Uterus (tissue), 4 donors: Measurements from ENCODE around the gene CAMK2A. TPM values are rescaled to one million over a fixed set of nuclear protein-coding genes. Genes with fewer than 3 reads are reported as not detected.

Experiments
- DNase-seq, 2 donors: peaks; one replicate each; pipeline ENCODE4 v3.0.0-alpha.2; 2019 to 2020
- H3K27ac ChIP-seq, 2 donors: fragments of 200-600 bp; sonication (generic); 1 replicate in 1 of 2; 2 replicates in 1 of 2; pipeline ENCODE4 v1.5.1; 2016 to 2018
- H3K27me3 ChIP-seq, 2 donors: fragments of 200-600 bp; sonication (generic); one replicate each; pipeline ENCODE4 v1.5.1; 2018 to 2019; ENCODE audit warnings: control low read depth in 1 of 2
- H3K36me3 ChIP-seq, 2 donors: fragments of 200-600 bp; sonication (generic); one replicate each; pipeline ENCODE4 v1.5.1; 2019; ENCODE audit warnings: control low read depth in 1 of 2
- H3K4me1 ChIP-seq, 2 donors: fragments of 200-600 bp; sonication (generic); one replicate each; pipeline ENCODE4 v1.5.1; 2018 to 2019; ENCODE audit warnings: control low read depth in 1 of 2
- H3K4me3 ChIP-seq, 2 donors: fragments of 200-600 bp; sonication (generic); 1 replicate in 1 of 2; 2 replicates in 1 of 2; pipeline ENCODE4 v1.5.1; 2018 to 2019; ENCODE audit warnings: mild to moderate bottlenecking in 1 of 2
- H3K9me3 ChIP-seq, 2 donors: fragments of 200-600 bp; sonication (generic); one replicate each; pipeline ENCODE4 v1.5.1; 2019; ENCODE audit warnings: control low read depth in 1 of 2
- POLR2A ChIP-seq, 2 donors: fragments of 450-650 bp; IDR thresholded peaks; one replicate each; pipeline ENCODE4 v1.6.1; 2016; ENCODE audit warnings: antibody characterized with exemption in 2 of 2, mild to moderate bottlenecking in 1 of 2, moderate library complexity in 1 of 2
- intact Hi-C: fragments of 100-400 bp; cut with DNase I; formaldehyde crosslinking; loops from one replicate; pipeline ENCODE4 v1.15.1; 2023; ENCODE audit warnings: low total_unique reads
- total RNA-seq, 4 donors: library from RNA; depleted of rRNA in 3 of 4; stranded (reverse); fragments of >200 nt in 3 of 4; gene quantifications; one replicate each; pipeline versions ENCODE4 v1.1.0 to v1.2.4, GENCODE V29; 2014 to 2023
- TF ChIP-seq, protein P1 (sequence below), 4 experiments: fragments of 200-600 bp in 2 of 4; fragments of 450-650 bp in 2 of 4; sonication (generic) in 2 of 4; IDR thresholded peaks; one replicate each; pipeline ENCODE4 v1.5.1; 2016 to 2019; ENCODE audit warnings: antibody characterized with exemption in 4 of 4, mild to moderate bottlenecking in 2 of 4, moderate library complexity in 1 of 4
- donor health status: DM: yes; HTN: yes; CAD: no.

Gene CAMK2A
- total RNA-seq, 4 donors from 2014 or later, result under 0.01 to 23.7 (median 4.3) TPM

DNA sequence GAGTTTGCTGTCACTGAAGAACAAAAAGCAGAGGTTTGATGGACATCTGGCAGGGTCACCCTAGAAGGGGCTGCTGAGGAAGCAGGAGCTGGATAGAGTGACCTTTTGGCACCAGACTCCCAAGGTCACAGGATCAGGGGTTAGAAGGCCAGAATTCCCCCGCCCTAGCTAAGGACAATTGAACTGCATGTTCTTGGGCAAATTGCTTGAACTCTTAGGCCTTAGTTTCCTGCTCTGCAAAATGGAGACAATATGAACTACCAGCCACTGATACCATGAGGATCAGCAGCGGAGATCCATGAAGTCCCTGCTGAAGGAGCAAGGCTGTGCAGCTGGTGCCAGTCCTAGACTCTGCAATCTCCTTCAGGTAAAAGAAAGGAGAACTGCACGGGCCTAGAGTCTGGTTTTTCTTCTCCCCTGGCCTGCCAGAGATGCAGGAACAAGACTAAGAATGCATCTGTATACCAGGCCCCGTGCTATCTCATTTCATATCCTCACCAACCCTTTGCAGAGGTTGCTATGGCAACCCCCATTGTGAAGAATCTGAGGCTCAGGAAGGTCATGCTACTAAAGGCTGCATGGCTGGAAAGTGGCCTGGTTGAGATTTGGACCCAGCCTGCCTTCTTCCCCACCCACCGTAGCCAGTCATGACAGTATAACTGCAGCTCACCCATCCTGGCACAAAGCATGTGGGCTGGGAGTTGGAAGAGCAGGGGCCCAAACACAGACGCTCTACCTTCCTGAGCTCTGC, 33.7 kb downstream of the CAMK2A start:
- Histone ChIP-seq H3K27me3 (no peaks in the 10 kb centered on the region), H3K4me1 (no peaks in the 10 kb centered on the region), H3K36me3 (no peaks in the 10 kb centered on the region), H3K9me3 (no peaks in the 10 kb centered on the region), H3K27ac (no peak overlapping the region), H3K4me3 (no peak overlapping the region)
- intact Hi-C loops, result no loop called here
- no peak for DNase-seq
- TF ChIP-seq, protein P1, sequence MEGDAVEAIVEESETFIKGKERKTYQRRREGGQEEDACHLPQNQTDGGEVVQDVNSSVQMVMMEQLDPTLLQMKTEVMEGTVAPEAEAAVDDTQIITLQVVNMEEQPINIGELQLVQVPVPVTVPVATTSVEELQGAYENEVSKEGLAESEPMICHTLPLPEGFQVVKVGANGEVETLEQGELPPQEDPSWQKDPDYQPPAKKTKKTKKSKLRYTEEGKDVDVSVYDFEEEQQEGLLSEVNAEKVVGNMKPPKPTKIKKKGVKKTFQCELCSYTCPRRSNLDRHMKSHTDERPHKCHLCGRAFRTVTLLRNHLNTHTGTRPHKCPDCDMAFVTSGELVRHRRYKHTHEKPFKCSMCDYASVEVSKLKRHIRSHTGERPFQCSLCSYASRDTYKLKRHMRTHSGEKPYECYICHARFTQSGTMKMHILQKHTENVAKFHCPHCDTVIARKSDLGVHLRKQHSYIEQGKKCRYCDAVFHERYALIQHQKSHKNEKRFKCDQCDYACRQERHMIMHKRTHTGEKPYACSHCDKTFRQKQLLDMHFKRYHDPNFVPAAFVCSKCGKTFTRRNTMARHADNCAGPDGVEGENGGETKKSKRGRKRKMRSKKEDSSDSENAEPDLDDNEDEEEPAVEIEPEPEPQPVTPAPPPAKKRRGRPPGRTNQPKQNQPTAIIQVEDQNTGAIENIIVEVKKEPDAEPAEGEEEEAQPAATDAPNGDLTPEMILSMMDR (IDR thresholded peaks at IDR 0.05), result no peak
- no peak for TF ChIP-seq POLR2A (IDR thresholded peaks at IDR 0.05)

DNA sequence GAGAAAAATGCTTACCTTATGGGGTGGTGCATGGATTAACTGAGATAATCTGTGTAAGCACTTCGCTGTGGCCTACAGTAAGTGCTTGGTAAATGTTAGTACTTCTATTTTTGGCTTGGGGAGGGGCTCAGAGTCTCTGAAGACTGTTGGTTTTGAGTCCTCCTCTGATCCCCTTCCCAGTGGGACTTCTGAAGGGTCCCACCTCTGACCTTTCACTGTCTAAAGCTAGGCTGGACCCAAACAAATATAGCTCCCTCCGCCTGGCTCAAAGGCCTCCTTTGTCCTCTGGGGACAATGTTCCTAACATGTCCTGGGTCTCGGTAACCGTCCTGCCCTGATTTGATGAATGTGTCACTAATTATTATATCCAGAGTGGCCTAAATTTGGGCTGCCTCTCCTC, 34.8 kb downstream of the CAMK2A start:
- Histone ChIP-seq H3K4me1 (no peaks in the 10 kb centered on the region), H3K4me3 (no peak overlapping the region), H3K9me3 (no peaks in the 10 kb centered on the region), H3K27me3 (no peaks in the 10 kb centered on the region), H3K27ac (no peak overlapping the region), H3K36me3 (no peaks in the 10 kb centered on the region)
- DNase-seq, result no peak
- intact Hi-C loops, result no loop called here
- TF ChIP-seq, protein P1 (IDR thresholded peaks at IDR 0.05), result no peak
- TF ChIP-seq POLR2A (IDR thresholded peaks at IDR 0.05), result no peak

DNA sequence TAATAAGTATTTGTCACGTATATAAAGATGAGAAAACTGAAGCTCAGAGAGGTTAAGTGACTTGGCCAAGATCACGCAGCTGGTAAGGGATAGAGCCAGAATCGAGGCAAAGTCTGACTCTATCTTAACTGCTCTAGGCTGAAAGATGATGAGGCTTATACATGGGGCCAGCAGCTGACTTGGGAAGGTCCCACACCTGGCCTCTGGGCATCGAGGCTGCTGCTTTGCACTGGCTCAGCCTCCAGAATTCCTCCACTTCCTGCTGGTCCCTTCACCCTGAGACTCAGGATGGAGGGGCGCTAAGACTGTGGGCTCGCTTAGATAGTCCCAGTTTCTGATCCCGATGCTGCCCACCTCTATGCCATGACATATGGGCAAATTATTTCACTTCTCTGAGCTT, 35.2 kb downstream of the CAMK2A start:
- no peak for DNase-seq
- TF ChIP-seq POLR2A (IDR thresholded peaks at IDR 0.05), result no peak
- TF ChIP-seq, protein P1 (IDR thresholded peaks at IDR 0.05), result no peak
- no peaks in the 10 kb centered on the region for H3K9me3 ChIP-seq
- H3K27ac ChIP-seq, result no peak overlapping the region
- H3K4me3 ChIP-seq, result no peak overlapping the region
- H3K27me3 ChIP-seq, result no peaks in the 10 kb centered on the region
- H3K4me1 ChIP-seq, result no peaks in the 10 kb centered on the region
- H3K36me3 ChIP-seq, result no peaks in the 10 kb centered on the region
- intact Hi-C loops, result no loop called here

DNA sequence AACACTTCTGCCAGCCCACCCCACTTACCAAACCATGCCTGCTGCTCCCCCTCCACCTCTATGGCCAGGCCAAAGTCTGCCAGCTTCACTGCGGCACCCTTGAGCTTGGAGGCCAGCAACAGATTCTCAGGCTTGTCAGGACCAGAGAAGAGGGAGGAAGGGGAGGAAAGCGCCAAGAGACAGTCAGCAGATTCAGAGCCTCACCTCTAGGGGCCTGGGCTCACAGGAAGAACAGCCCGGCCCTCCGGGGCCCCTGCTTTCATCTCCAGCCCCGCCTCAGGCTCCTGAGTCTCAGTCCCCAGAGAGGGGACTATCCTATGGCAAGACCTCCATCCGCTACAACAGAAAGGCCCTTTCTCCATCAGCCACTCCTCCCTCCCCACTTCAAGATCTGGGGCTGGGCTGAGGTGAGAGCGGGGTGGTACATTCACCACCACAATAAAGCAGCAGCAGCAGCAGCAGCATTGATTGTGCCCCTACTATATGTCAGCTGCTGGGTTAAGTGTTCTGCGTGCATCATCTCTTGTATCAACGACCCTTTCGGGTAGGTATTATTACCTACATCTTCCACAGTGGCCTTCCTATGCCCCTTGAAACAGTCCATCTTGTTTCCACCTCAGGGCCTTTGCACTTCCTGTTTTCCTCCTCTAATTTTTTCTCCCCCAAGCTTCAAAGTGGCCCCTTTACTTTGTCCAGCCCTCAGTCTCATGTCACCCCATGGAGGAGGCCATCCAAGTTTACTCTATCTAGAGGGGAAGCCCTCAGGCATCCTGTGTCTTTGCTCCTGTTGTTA, 36.0 kb downstream of the CAMK2A start:
- intact Hi-C loops, result no loop called here
- Histone ChIP-seq H3K4me1 (no peaks in the 10 kb centered on the region), H3K4me3 (no peak overlapping the region), H3K9me3 (no peaks in the 10 kb centered on the region), H3K27ac (no peak overlapping the region), H3K36me3 (no peaks in the 10 kb centered on the region), H3K27me3 (no peaks in the 10 kb centered on the region)
- DNase-seq, result no peak
- no peak for TF ChIP-seq POLR2A (IDR thresholded peaks at IDR 0.05)
- TF ChIP-seq, protein P1 (IDR thresholded peaks at IDR 0.05), result no peak

DNA sequence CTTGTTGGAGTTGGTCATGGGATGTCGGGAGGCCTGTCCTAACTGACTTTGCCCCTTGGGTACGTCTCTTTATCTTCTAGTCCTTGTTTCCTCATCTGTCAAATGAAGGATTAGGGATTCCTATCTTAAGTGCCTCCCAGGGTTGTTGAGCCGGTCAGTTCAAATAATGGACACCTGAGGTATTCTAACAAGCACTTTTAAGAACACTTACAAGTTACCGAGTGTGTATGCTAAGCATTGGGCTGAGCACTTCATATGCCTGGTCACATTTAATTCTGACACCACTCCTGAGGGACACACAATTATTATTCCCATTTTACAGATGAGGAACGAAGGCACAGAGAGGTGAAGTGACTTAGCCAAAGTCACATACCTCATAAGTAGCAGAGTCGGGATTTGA, 37.1 kb downstream of the CAMK2A start:
- intact Hi-C loops, result no loop called here
- no peaks in the 10 kb centered on the region for H3K27me3 ChIP-seq
- H3K4me1 ChIP-seq, result no peaks in the 10 kb centered on the region
- no peaks in the 10 kb centered on the region for H3K9me3 ChIP-seq
- no peak for DNase-seq
- no peak overlapping the region for H3K4me3 ChIP-seq
- no peaks in the 10 kb centered on the region for H3K36me3 ChIP-seq
- TF ChIP-seq, protein P1 (IDR thresholded peaks at IDR 0.05), result no peak
- TF ChIP-seq POLR2A (IDR thresholded peaks at IDR 0.05), result no peak
- no peak overlapping the region for H3K27ac ChIP-seq
